GM03348 (cell line): ENCODE results near the gene PRMT5.
"Not testable (repeated sequence)": the region's sequence is repeated elsewhere in the genome, so short reads cannot be mapped to it uniquely, and the experiment has no call there.

Source experiments
- DNase-seq: peaks from one replicate; pipeline ENCODE4 v3.0.0; 2012; ENCODE audit warnings: low spot score

PRMT5 gene

GRCh38 chr14:22929104-22929960, at the start of gene PRMT5:
TSS of gene PRMT5 (minus strand) at chr14:22929376. CDS start at chr14:22929361, 15 bp downstream.
- peak; percentile 97 for DNase-seq

- DNase-seq: no peak
These were observed 49.3 kb upstream of the PRMT5 start for GRCh38 chr14:22978487-22978837.

GRCh38 chr14:22977684-22978486, 48.7 kb upstream of the PRMT5 start:
- DNase-seq: peak; percentile 89

GRCh38 chr14:22977434-22977683, 48.2 kb upstream of the PRMT5 start:
- no peak for DNase-seq

GRCh38 chr14:22976620-22977433, 47.7 kb upstream of the PRMT5 start:
- peak; percentile 35 for DNase-seq

- no peak for DNase-seq
These were observed 45.5 kb upstream of the PRMT5 start for GRCh38 chr14:22974530-22975313.

GRCh38 chr14:22973217-22974032, 44.2 kb upstream of the PRMT5 start:
- peak; percentile 69 for DNase-seq

- no peak for DNase-seq
These were observed 43.2 kb upstream of the PRMT5 start for GRCh38 chr14:22972313-22972930.

GRCh38 chr14:22971152-22971551, 42.0 kb upstream of the PRMT5 start:
- no peak for DNase-seq

GRCh38 chr14:22966783-22967269, 37.6 kb upstream of the PRMT5 start:
- DNase-seq: no peak

- not testable (repeated sequence) for DNase-seq
These were observed 37.0 kb upstream of the PRMT5 start for GRCh38 chr14:22965916-22966782.

- no peak for DNase-seq
These were observed 33.0 kb upstream of the PRMT5 start for GRCh38 chr14:22962061-22962676.

- DNase-seq: no peak
These were observed 26.8 kb upstream of the PRMT5 start for GRCh38 chr14:22955702-22956569.

GRCh38 chr14:22952418-22952817, 23.2 kb upstream of the PRMT5 start:
- DNase-seq: no peak

GRCh38 chr14:22951795-22952194, 22.6 kb upstream of the PRMT5 start:
- not testable (repeated sequence) for DNase-seq

GRCh38 chr14:22945642-22946041, 16.5 kb upstream of the PRMT5 start:
- DNase-seq: no peak

GRCh38 chr14:22939684-22940083, 10.5 kb upstream of the PRMT5 start:
- DNase-seq: no peak

- DNase-seq: no peak
These were observed 6.0 kb upstream of the PRMT5 start for GRCh38 chr14:22935156-22935555.
